Sigmoid colon (tissue), 4 donors: ENCODE results near the gene SCAPER.

Source experiments
- CTCF ChIP-seq, 4 experiments: fragments of 450-650 bp in 3 of 4; fragments of 200-600 bp in 1 of 4; IDR thresholded peaks; one replicate each; pipeline ENCODE4 v1.5.1; 2016 to 2019; ENCODE audit warnings: antibody characterized with exemption in 4 of 4, mild to moderate bottlenecking in 3 of 4, moderate library complexity in 2 of 4
- POLR2A ChIP-seq, 2 donors: fragments of 450-650 bp; IDR thresholded peaks; one replicate each; pipeline ENCODE4 v1.6.1; 2016; ENCODE audit warnings: antibody characterized with exemption in 2 of 2, mild to moderate bottlenecking in 2 of 2, moderate library complexity in 2 of 2
- POLR2AphosphoS5 ChIP-seq, 4 donors: sonication (generic); formaldehyde crosslinking; IDR thresholded peaks; one replicate each; pipeline ENCODE4 v1.6.1; 2017; ENCODE audit warnings: antibody characterized with exemption in 4 of 4

DNA sequence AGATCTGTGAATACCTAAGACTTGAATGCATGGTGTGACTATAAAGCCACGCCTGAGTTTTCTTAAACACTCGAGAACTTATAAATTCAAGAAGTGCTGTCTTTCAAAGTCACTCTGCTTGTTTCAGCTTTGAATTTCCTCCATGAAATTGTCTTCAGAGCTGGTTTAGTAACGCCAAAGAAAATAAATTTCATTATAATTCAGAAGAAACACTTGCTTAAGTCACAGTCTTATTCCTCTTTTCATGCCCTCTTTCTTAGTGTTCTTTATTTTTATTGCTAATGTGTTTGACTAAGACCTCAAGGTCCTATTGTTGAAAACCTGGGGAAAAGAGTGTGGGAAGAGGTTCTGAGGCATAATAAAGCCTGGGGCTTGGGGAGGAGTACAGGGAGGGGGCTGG, 23.1 kb upstream of the SCAPER start:
- TF ChIP-seq CTCF (IDR thresholded peaks at IDR 0.05) (no peak), POLR2AphosphoS5 (IDR thresholded peaks at IDR 0.05) (no peak), POLR2A (IDR thresholded peaks at IDR 0.05) (no peak)
